ENCODE measurements around the gene NTMT2.

DNA sequence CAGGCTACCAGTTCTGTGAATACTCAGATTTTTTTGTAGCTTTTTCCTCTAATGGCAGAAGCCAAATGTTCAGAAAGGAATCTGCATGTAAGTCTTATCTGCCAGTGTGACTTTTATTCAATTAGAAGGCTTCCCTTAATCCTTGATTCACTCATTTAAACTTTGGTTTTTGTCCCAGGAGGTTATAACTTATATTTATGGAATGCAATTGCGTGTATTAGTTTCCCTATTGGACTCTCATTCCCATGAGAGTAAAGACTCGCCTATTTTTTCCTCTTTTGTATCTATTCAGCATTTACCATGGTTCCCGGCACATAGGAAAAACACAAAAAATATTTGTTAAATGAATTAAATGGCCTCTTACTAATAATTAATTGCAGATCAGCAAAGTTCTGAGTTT is 3.5 kb downstream of the NTMT2 start:
- TF ChIP-seq TAF1 (IDR thresholded peaks at IDR 0.05; ENCODE audit: low read depth) (no peak), RAD21 (IDR thresholded peaks at IDR 0.05; ENCODE audit: low read depth) (no peak), EP300 (IDR thresholded peaks at IDR 0.05; ENCODE audit: borderline replicate concordance) (no peak), TCF12 (IDR thresholded peaks at IDR 0.05; ENCODE audit: low read depth) (no peak)
- TF ChIP-seq, protein P1, sequence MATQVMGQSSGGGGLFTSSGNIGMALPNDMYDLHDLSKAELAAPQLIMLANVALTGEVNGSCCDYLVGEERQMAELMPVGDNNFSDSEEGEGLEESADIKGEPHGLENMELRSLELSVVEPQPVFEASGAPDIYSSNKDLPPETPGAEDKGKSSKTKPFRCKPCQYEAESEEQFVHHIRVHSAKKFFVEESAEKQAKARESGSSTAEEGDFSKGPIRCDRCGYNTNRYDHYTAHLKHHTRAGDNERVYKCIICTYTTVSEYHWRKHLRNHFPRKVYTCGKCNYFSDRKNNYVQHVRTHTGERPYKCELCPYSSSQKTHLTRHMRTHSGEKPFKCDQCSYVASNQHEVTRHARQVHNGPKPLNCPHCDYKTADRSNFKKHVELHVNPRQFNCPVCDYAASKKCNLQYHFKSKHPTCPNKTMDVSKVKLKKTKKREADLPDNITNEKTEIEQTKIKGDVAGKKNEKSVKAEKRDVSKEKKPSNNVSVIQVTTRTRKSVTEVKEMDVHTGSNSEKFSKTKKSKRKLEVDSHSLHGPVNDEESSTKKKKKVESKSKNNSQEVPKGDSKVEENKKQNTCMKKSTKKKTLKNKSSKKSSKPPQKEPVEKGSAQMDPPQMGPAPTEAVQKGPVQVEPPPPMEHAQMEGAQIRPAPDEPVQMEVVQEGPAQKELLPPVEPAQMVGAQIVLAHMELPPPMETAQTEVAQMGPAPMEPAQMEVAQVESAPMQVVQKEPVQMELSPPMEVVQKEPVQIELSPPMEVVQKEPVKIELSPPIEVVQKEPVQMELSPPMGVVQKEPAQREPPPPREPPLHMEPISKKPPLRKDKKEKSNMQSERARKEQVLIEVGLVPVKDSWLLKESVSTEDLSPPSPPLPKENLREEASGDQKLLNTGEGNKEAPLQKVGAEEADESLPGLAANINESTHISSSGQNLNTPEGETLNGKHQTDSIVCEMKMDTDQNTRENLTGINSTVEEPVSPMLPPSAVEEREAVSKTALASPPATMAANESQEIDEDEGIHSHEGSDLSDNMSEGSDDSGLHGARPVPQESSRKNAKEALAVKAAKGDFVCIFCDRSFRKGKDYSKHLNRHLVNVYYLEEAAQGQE (IDR thresholded peaks at IDR 0.05; ENCODE audit: low read depth) = no peak
